ENCODE results near the gene RBM47.

DNA sequence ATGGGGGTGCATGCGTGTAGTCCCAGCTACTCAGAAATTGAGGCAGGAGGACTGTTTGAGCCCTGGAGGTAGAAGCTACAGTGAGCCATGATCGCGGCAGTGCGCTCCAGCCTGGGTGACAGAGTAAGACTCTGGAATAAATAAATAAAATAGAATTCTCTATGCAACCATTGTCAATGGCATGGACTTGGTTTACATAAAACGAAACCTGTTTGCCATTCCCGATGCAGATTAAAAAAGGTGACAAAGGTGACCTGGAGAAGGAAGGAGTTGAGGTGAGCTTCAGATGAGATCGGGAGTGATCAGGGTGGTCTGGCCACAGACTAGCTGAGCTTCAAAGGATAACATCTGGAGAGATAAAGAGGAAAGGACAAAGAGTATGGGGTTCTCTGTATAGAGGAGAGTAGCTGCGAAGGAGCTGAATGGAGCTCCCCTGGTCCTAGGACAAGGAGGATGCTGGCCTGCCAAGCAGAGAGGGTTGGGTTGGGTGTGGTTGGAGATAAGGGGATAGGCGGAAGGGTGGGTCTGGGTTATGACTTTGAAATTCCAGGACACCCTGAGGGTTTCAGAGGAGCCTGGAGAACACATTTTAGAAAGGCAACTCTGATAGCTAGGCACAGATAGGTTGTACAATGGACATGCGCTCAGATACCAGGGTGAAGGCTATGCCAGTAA is 98.6 kb downstream of the RBM47 start:
- TF ChIP-seq POLR2AphosphoS5 (IDR thresholded peaks at IDR 0.05; ENCODE audit: insufficient read depth in 1 of 2, low read depth in 1 of 2) (no peak), CTCF (IDR thresholded peaks at IDR 0.05) (no peak), POLR2A (IDR thresholded peaks at IDR 0.05) (no peak)

Data from vagina (tissue), 2 donors.